GM13976 (cell line): Measurements from ENCODE around the gene CFAP46.
"Not testable (repeated sequence)": the region's sequence is repeated elsewhere in the genome, so short reads cannot be mapped to it uniquely, and the experiment has no call there.

Experiments used
- DNase-seq: peaks from one replicate; pipeline ENCODE4 v3.0.0; 2012; ENCODE audit warnings: low spot score
- CTCF ChIP-seq: IDR thresholded peaks from 2 replicates; pipeline ENCODE4 v1.5.1; 2012; ENCODE audit warnings: borderline replicate concordance, mild to moderate bottlenecking; ENCODE audit not compliant: insufficient read depth; ENCODE audit errors: extremely low read depth, missing control alignments, control extremely low read depth
- in situ Hi-C: fragments of 300-500 bp; cut with MboI; formaldehyde crosslinking; loops from one replicate; pipeline ENCODE4 v1.12.0; 2022; ENCODE audit warnings: low sequenced_read_pairs, mixed read lengths, inconsistent platforms; ENCODE audit not compliant: unreplicated experiment

Gene CFAP46

DNA sequence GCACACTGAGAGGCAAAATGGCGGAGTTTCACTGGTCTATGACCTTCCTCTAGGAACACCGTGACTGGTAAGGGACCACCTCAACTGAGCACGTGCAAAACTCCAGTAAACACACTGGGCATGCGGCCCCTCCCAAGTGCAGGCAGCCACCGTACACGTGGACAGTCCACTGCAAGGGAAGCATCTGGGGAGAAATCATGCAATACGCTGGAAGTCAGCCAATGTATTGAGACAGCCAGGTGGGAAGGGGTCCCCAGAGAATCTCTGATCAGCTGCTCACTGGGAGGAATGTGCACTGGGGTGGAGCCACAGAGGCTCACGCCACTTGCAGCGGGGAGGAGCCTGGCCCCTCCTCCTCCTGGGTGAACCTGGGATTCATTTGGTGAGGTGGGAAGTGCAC is 49.3 kb downstream of the CFAP46 start:
- in situ Hi-C loops = no loop called here
- DNase-seq = no peak
- no peak for TF ChIP-seq CTCF

- TF ChIP-seq CTCF = no peak
- DNase-seq = no peak
- in situ Hi-C loops = no loop called here
Observed at GRCh38 chr10:132892004-132892403, 50.4 kb downstream of the CFAP46 start.

GRCh38 chr10:132891368-132891767 is 51.0 kb downstream of the CFAP46 start:
- TF ChIP-seq CTCF = no peak
- DNase-seq = no peak
- in situ Hi-C loops = no loop called here

DNA sequence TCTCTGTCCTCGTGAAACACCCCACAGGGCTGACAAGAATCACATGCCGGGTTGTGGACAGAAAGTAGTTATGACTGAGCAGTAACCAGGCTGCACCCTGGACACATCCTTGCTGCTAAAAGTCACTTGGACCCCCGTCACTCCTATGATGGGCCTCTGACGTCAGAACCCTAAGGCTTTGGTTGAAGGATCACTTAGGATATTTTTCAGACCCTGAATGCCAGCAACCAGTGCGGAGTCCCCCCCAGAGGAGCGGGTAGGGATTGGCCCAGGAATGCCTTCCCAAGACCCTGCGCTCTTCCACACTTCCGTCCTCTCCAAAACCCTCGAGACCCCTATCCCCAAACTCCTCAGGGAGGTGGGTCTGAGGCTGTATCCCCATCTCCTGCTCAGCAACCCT is 52.1 kb downstream of the CFAP46 start:
- TF ChIP-seq CTCF = no peak
- no peak for DNase-seq
- in situ Hi-C loops = no loop called here

DNA sequence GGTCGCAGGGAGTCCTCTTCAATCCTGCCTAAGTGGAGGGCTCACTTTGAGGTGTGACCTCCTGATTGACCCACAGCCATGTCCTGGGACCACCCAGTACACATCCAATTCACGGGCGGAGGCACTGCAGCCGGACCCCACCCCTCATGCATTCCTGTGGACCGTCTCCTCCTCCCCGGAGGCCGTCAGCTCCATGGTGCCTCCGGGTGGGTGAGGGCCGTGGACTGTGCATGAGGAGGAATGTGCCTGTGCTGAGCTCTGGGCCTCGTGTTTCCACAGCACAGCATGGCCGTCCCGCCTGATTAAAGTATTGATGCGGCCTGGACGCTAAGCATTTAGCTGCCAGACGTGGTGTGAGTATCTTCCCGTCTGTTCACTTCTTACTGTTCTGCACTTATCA is 52.8 kb downstream of the CFAP46 start:
- TF ChIP-seq CTCF = no peak
- in situ Hi-C loops = no loop called here

GRCh38 chr10:132888898-132889490 is 53.4 kb downstream of the CFAP46 start:
- DNase-seq = no peak
- no peak for TF ChIP-seq CTCF
- in situ Hi-C loops = no loop called here

More for the DNA sequence above, 52.8 kb downstream of the CFAP46 start:
- no peak for DNase-seq

DNA sequence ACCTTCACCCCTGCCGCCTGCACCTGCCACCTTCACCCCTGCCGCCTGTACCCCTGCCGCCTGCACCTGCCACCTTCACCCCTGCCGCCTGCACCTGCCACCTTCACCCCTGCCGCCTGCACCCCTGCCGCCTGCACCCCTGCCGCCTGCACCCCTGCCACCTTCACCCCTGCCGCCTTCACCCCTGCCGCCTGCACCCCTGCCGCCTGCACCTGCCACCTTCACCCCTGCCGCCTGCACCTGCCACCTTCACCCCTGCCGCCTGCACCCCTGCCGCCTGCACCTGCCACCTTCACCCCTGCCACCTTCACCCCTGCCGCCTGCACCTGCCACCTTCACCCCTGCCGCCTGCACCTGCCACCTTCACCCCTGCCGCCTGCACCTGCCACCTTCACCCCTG is 53.9 kb downstream of the CFAP46 start:
- DNase-seq, in situ Hi-C loops: not testable (repeated sequence)
